ENCODE measurements around the gene PARD3B. TPM values are rescaled to one million over a fixed set of nuclear protein-coding genes. Genes with fewer than 3 reads are reported as not detected.

Gene PARD3B
- total RNA-seq, 1 experiment from 2014 or later = 6.4 TPM

DNA sequence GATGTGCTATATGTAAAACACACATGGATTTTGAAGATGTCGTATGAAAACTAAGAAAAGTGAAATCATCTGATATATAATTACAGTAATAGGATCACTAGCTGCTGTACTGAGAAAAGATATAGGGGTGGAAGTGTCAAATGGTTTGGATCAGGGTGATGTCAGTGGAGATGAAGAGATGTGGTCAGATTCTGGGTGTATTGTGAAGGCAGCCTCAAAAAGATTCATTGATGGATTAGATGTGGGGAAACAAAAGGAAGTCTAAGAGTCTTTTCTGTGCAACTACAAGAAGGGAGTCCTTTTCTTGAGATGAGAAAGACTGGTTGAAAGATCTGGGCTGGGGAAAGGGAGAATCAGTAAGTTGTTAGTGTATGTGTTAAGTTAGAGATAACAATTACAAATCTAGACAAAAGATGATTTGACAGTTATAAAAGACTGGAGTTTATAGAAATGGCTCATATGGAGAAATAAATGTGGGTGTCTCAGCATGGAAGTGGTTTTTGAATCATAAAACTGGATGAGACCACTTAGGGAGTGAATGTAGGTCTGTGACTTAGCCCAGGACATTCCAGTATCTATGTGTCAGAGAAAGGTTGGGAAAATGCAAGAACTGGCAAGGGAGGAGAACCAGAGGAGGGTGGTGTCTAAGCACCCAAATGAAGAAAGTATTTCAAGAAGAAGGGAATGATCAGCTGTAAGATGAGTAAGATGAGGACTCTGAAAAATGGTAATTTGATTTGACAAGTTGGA is 347.4 kb downstream of the PARD3B start:
- DNase-seq = no peak
- Histone ChIP-seq H3K4me2 (ENCODE audit: insufficient read depth, insufficient read length, low read length) (no peak overlapping the region), H3K56ac (ENCODE audit: insufficient read length, low read depth, low read length) (no peak overlapping the region), H3T11ph (ENCODE audit: low read length) (no peak overlapping the region), H3K14ac (ENCODE audit: insufficient read depth, low read length) (no peak overlapping the region), H3K27ac (ENCODE audit: insufficient read length, low read depth, low read length) (no peak overlapping the region), H2BK12ac (ENCODE audit: insufficient read length, low read depth, low read length) (no peak overlapping the region), H4K8ac (replicated peaks; ENCODE audit: insufficient read length, low read depth, low read length) (no peak overlapping the region), H2AFZ (ENCODE audit: low read length) (no peak overlapping the region), H3K4ac (ENCODE audit: low read depth, low read length) (no peak overlapping the region), H3K9ac (ENCODE audit: extremely low read depth, insufficient read length, low read length) (no peak overlapping the region), H3K23me2 (ENCODE audit: insufficient read length, low read depth, low read length, poor library complexity, severe bottlenecking) (no peaks in the 10 kb centered on the region), H3K9me3 (ENCODE audit: control insufficient read depth, low read depth, low read length) (no peaks in the 10 kb centered on the region), H4K91ac (ENCODE audit: insufficient read length, low read depth, low read length) (no peak overlapping the region), H2BK120ac (ENCODE audit: low read depth, low read length, poor library complexity, severe bottlenecking) (no peak overlapping the region), H3K27me3 (ENCODE audit: insufficient read depth, low read length) (no peaks in the 10 kb centered on the region), H4K20me1 (ENCODE audit: control insufficient read depth, insufficient read depth, insufficient read length) (no peaks in the 10 kb centered on the region), H3K79me2 (ENCODE audit: insufficient read depth, low read length) (no peaks in the 10 kb centered on the region), H3K23ac (ENCODE audit: insufficient read length, low read depth, low read length) (no peak overlapping the region), H4K5ac (ENCODE audit: insufficient read length, low read depth, low read length) (no peak overlapping the region), H2AK5ac (ENCODE audit: insufficient read length, low read length) (no peak overlapping the region), H3K79me1 (ENCODE audit: insufficient read depth, low read depth, low read length, poor library complexity, severe bottlenecking) (no peaks in the 10 kb centered on the region), H2BK20ac (ENCODE audit: low read depth, low read length, poor library complexity, severe bottlenecking) (no peak overlapping the region), H2BK15ac (ENCODE audit: low read depth, low read length) (no peak overlapping the region), H3K4me1 (ENCODE audit: insufficient read depth, low read length) (no peaks in the 10 kb centered on the region), H2BK5ac (ENCODE audit: insufficient read length, low read length) (no peak overlapping the region), H3K18ac (ENCODE audit: insufficient read length, low read depth, low read length) (no peak overlapping the region)
- Mint-ChIP-seq H3K27ac (no peak overlapping the region), H3K27me3 (ENCODE audit: low read depth) (no peaks in the 10 kb centered on the region), H3K4me1 (peaks cover 5% of the 10 kb centered on the region in 2 experiments), H3K36me3 (ENCODE audit: insufficient read depth in 1 of 3, low read depth in 3 of 3) (no peaks in the 10 kb centered on the region), H3K9me3 (no peaks in the 10 kb centered on the region), H3K4me3 (no peak overlapping the region)
- TF ChIP-seq, protein P1, sequence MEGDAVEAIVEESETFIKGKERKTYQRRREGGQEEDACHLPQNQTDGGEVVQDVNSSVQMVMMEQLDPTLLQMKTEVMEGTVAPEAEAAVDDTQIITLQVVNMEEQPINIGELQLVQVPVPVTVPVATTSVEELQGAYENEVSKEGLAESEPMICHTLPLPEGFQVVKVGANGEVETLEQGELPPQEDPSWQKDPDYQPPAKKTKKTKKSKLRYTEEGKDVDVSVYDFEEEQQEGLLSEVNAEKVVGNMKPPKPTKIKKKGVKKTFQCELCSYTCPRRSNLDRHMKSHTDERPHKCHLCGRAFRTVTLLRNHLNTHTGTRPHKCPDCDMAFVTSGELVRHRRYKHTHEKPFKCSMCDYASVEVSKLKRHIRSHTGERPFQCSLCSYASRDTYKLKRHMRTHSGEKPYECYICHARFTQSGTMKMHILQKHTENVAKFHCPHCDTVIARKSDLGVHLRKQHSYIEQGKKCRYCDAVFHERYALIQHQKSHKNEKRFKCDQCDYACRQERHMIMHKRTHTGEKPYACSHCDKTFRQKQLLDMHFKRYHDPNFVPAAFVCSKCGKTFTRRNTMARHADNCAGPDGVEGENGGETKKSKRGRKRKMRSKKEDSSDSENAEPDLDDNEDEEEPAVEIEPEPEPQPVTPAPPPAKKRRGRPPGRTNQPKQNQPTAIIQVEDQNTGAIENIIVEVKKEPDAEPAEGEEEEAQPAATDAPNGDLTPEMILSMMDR (conservative IDR thresholded peaks at IDR 0.05) = no peak
- no CpG with 5 or more reads among the region's 1 CpG for WGBS (ENCODE audit: extremely low coverage, insufficient read length, low lambda C conversion rate)

All from H9 (cell line).